Measurements from ENCODE around the gene PLEKHA6. TPM values are rescaled to one million over a fixed set of nuclear protein-coding genes. Genes with fewer than 3 reads are reported as not detected.

The PLEKHA6 gene
- total RNA-seq, 1 experiment from 2014 or later: 5.5 TPM

DNA sequence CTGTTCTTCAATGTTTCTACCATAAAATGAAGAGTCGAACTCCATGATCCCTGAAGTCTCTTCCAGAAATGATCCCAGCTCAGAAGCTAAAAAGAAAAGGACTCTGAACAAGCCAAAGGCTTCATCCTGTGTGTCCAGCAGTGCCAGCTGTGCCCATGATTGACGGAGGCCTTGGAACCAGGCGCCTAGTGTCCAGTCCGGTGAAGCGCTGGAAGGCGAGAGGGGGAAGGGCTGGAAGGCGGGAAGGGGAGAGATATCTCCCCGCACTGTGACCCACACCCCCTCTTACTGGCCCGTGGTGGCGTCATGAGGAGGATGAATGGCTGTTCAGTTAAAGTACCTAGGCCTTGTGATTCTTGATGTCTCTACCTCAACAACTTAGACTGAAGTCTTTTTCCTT, 10.4 kb upstream of the PLEKHA6 start:
- no peak overlapping the region for H3K27ac ChIP-seq (ENCODE audit: low read length)
- no peaks in the 10 kb centered on the region for H3K4me1 ChIP-seq (ENCODE audit: control insufficient read depth, insufficient read depth, low read length)
- no peaks in the 10 kb centered on the region for H3K27me3 ChIP-seq (ENCODE audit: control insufficient read depth, insufficient read depth, low read length)
- no peaks in the 10 kb centered on the region for H3K9me3 ChIP-seq (ENCODE audit: control insufficient read depth, insufficient read depth, low read depth, low read length)
- no peak overlapping the region for H3K4me3 ChIP-seq (ENCODE audit: low read depth in 2 of 2, low read length in 2 of 2)
- intact Hi-C loops (cut with micrococcal nuclease; ENCODE audit: unreplicated experiment) (no loop called here), in situ Hi-C loops (cut with HindIII; ENCODE audit: low pct_unique_long_range_greater_than_20kb, low sequenced_read_pairs) (no loop called here)
- CTCF ChIA-PET: no interaction called here
- no peak for TF ChIP-seq TCF7L2 (IDR thresholded peaks at IDR 0.05; ENCODE audit: low read depth, low read length)
- no peak for TF ChIP-seq REST (IDR thresholded peaks at IDR 0.05; ENCODE audit: insufficient read depth in 1 of 2, low read depth in 2 of 2, low read length in 1 of 2)
- no peak for TF ChIP-seq POLR2AphosphoS5 (IDR thresholded peaks at IDR 0.05; ENCODE audit: low read depth, low read length)
- TF ChIP-seq, protein P1, sequence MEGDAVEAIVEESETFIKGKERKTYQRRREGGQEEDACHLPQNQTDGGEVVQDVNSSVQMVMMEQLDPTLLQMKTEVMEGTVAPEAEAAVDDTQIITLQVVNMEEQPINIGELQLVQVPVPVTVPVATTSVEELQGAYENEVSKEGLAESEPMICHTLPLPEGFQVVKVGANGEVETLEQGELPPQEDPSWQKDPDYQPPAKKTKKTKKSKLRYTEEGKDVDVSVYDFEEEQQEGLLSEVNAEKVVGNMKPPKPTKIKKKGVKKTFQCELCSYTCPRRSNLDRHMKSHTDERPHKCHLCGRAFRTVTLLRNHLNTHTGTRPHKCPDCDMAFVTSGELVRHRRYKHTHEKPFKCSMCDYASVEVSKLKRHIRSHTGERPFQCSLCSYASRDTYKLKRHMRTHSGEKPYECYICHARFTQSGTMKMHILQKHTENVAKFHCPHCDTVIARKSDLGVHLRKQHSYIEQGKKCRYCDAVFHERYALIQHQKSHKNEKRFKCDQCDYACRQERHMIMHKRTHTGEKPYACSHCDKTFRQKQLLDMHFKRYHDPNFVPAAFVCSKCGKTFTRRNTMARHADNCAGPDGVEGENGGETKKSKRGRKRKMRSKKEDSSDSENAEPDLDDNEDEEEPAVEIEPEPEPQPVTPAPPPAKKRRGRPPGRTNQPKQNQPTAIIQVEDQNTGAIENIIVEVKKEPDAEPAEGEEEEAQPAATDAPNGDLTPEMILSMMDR (IDR thresholded peaks at IDR 0.05): no peak
- TF ChIP-seq SIN3A (IDR thresholded peaks at IDR 0.05; ENCODE audit: borderline replicate concordance, insufficient read depth, low read depth, low read length): no peak
- POLR2A ChIA-PET: no interaction called here
- DNase-seq (ENCODE audit: low read depth, low spot score) (no peak), ATAC-seq (no peak)
- no peaks in the 10 kb centered on the region for H3K36me3 ChIP-seq (ENCODE audit: control insufficient read depth, insufficient read depth, low read length)
- BruUV-seq (replicated peaks): no TSS peak

GRCh38 chr1:204368996-204369726, 9.4 kb upstream of the PLEKHA6 start:
- POLR2A ChIA-PET: no interaction called here
- TF ChIP-seq TCF7L2 (IDR thresholded peaks at IDR 0.05; ENCODE audit: low read depth, low read length): no peak
- no peak for TF ChIP-seq REST (IDR thresholded peaks at IDR 0.05; ENCODE audit: insufficient read depth in 1 of 2, low read depth in 2 of 2, low read length in 1 of 2)
- no peak for TF ChIP-seq POLR2AphosphoS5 (IDR thresholded peaks at IDR 0.05; ENCODE audit: low read depth, low read length)
- TF ChIP-seq, protein P1 (IDR thresholded peaks at IDR 0.05): no peak
- no peak for TF ChIP-seq SIN3A (IDR thresholded peaks at IDR 0.05; ENCODE audit: borderline replicate concordance, insufficient read depth, low read depth, low read length)
- Histone ChIP-seq H3K27me3 (ENCODE audit: control insufficient read depth, insufficient read depth, low read length) (no peaks in the 10 kb centered on the region), H3K4me1 (ENCODE audit: control insufficient read depth, insufficient read depth, low read length) (no peaks in the 10 kb centered on the region), H3K9me3 (ENCODE audit: control insufficient read depth, insufficient read depth, low read depth, low read length) (no peaks in the 10 kb centered on the region), H3K4me3 (ENCODE audit: low read depth in 2 of 2, low read length in 2 of 2) (no peak overlapping the region), H3K27ac (ENCODE audit: low read length) (no peak overlapping the region), H3K36me3 (ENCODE audit: control insufficient read depth, insufficient read depth, low read length) (no peaks in the 10 kb centered on the region)
- intact Hi-C loops (cut with micrococcal nuclease; ENCODE audit: unreplicated experiment): loop anchor here (10.0 kb wide), 2 partner anchors 114 to 504 kb away; partner anchors contain the start of gene SNRPE
- no TSS peak for BruUV-seq (replicated peaks)
- DNase-seq (ENCODE audit: low read depth, low spot score) (no peak), ATAC-seq (no peak)
- in situ Hi-C loops (cut with HindIII; ENCODE audit: low pct_unique_long_range_greater_than_20kb, low sequenced_read_pairs): no loop called here
- CTCF ChIA-PET: interaction anchor here (0.7 kb wide), 1 partner anchor 110 kb away, joined by 3 read pairs; no protein-coding TSS in a partner anchor

Data from Panc1 (cell line).